Activated effector memory CD4-positive, alpha-beta T cell treated with Interleukin-2 at 50 U/mL for 16 hours (primary cell): ENCODE results near the gene TRABD2B.
"Not testable (repeated sequence)": the region's sequence is repeated elsewhere in the genome, so short reads cannot be mapped to it uniquely, and the experiment has no call there.

Experiments
- DNase-seq: peaks from one replicate; pipeline ENCODE4 v3.0.0-alpha.2; 2020

TRABD2B gene

DNA sequence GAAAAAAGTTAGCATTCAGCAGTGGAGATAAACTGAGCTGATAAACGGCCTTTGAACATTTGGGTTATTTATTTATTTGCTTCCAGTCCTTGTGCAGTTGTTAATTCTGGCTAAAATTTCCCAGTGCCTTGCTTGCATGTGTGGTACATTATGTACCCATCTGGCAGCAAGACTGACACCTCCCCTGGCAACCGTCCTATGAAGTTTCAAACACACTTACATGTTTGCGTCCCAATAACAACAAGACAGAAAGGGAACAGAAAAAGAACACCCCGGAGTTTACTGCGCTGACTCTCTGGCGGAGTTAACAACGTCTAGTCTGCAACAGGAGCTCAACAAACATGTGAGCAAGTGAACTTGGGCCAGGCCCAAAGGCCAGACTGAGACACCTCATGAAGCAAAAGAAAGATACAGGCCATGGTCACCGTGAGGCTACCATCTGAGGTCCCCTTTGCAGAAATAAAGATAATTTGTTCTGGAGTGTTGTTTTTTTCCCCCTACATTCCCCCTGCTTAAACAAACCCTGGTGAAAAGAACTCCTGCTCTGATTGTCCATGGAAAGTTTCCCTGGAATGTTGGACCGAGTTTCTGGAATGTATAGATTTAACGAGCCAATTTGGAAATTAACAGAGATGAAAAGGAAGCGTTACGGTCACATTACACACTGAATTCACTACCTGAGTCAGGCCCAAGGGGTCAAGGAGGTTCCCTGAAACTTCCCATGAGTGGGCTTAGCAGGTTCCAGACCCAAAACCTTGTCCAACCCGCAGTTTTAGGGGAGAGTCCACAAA lies 33.4 kb downstream of the TRABD2B start:
- no peak for DNase-seq

DNA sequence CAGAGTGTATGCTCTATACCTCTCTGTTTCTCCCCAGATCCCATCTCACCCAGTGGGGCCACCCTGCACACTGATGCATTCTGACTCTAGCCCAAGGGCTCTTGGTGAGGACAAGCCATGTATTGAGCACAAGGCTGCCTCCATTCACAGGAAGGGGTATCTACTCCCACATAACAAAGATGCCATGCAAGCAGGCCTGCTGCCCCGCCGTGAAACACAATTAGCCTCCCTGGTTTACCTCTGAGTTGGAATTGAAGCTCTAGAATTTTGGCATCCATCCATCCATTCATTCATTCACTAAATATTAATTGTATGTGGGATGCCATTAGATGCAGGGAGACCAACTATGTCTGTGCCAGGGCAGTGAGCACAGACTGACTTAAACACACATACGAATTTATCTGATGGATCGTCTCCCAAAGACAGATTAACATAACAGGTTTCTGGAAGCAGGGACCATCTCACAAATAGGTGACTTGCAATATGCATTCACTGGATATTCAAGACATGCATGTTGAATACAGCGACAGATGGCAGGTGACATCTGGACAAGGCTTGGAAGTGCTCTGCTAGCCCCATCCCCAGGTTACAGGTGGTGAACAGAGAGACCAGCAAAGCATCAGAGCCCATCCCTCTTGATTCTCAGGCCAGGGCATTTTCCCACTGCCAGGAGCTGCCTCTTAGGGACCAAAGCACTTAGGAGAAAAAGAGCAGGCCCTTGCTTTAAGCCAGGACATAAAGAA lies 34.3 kb downstream of the TRABD2B start:
- DNase-seq, result no peak

DNA sequence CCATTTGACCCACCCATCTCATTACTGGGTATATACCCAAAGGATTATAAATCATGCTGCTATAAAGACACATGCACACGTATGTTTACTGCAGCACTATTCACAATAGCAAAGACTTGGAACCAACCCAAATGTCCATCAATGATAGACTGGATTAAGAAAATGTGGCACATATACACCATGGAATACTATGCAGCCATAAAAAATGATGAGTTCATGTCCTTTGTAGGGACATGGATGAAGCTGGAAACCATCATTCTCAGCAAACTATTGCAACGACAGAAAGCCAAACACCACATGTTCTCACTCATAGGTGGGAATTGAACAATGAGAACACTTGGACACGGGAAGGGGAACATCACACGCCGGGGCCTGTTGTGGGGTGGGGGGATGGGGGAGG lies 35.4 kb downstream of the TRABD2B start:
- DNase-seq, result not testable (repeated sequence)

DNA sequence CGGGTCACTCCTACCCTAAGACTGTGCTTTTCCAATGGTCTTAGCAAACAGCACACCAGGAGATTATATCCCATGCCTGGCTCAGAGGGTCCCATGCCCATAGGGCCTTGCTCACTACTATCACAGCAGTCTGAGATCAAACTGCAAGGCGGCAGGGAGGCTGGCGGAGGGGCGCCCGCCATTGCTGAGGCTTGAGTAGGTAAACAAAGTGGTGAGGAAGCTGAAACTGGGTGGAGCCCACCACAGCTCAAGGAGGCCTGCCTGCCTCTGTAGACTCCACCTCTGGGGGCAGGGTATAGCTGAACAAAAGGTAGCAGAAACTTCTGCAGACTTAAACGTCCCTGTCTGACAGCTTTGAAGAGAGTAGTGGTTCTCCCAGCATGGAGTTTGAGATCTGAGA lies 40.7 kb downstream of the TRABD2B start:
- not testable (repeated sequence) for DNase-seq

GRCh38 chr1:47953661-47954060 lies 43.5 kb downstream of the TRABD2B start:
- DNase-seq, result no peak

DNA sequence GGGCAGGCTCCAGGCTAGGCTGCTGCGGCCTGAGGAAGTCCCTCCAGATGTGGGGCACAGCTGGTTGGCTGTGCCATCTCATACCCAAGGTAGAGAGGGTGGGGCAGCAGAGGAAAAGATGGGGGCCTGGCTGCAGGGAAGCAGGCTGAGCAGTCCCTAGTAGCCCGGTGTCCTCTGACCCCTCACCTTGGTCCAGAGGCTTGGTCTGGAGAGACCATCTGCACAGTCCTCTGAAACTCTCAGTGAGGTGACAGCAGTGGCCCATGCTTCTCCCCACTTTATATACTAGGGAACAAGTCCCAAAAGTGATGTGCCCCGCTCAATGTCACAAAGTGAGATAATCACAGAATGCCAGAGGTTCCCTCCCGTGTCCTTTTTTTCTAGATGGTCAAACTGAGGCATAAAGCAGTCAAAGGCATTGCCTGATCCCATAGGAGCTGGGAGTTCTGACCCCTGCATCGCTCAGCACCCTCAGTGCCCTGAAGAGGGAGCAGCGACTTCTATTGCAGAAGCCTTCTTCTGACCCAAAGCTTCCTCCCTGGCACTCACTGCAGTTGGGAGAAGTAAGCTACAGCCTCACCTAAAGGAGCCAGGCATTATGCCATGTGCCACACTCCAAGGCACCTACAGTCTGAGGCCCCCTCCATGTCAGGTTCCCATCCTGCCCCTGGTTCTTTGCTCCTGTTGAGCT lies 45.5 kb downstream of the TRABD2B start:
- no peak for DNase-seq

DNA sequence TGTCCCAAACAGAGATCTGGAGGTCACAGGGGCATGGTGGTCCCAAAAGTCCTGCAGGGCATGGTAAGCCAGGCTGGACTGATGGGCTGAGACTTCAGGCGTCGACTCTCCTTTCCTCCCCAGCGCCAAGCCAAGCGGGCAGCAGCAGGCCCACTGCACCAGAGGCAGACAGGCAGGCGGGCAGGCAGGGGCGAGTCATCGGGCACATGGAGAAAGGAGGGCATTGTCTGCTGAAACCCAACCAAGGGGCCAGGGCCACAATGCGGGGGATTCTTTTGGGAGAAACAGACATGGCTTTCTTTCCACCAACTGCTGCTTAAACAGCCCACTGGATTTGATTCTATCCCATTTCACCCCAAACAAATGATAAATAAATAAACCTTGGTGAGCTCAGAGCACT lies 46.2 kb downstream of the TRABD2B start:
- DNase-seq, result no peak

DNA sequence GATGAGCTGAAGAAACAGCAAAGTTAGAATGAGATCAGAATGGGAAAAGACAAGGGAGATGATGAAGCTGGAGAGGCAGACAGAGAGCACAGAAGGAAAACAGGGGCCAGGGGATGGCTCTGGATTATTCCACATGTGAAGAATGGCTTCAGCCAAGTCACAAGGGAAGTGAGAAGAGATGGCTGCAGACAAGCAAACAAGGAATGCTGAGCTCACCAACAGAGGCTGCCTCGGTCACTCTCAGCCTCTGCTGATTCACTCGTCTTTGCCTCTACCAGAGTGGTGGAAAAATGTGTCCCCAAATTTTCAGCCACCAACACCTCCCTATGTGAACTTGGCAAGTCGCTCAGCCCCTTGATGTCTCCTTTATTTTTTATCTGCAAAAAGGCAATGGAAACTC lies 46.7 kb downstream of the TRABD2B start:
- DNase-seq, result no peak

GRCh38 chr1:47948126-47948525 lies 49.1 kb downstream of the TRABD2B start:
- DNase-seq, result no peak

DNA sequence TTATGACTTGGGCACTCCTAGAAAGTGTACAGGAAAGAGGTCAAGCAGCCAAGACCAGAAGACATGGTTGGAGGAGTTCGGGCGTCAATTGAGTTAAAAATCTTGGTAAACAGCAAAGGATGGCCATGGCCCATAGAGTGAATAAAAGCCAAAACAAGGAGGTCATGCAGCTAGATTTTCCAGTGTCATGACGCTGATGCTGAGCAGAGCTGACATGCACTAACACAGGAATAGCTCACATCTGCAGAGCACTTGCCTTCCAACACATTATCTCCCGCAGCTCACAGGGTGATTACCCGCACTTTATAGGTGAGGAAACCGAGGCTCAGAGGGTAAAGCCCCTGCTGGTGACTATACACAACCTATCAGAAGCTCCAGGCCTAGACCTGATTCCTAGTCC lies 49.7 kb downstream of the TRABD2B start:
- no peak for DNase-seq

- no peak for DNase-seq
Observed at GRCh38 chr1:47944561-47944960, 52.6 kb downstream of the TRABD2B start.

GRCh38 chr1:47942240-47942629 lies 55.0 kb downstream of the TRABD2B start:
- no peak for DNase-seq

GRCh38 chr1:47941609-47942239 lies 55.5 kb downstream of the TRABD2B start:
- DNase-seq, result no peak

DNA sequence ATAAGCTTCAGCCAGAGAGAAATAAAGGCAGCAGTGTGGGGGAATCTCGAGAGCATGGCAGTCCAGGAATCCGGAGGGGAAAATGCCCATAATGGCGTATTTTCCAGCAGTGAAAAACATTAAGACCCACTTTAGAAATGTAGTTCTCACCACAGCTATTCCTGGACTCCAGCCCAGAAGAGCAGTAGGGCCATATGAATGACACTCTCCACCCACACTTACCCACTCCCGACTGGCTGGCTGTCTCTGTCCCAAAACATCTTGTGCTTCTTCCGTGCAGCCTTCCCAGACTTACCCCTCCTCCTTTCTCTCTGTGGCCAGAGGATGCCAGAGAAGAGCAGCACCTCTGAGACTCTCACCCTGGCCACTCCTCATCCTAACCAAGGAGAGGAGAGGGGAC lies 56.4 kb downstream of the TRABD2B start:
- no peak for DNase-seq

GRCh38 chr1:47940326-47940725 lies 56.9 kb downstream of the TRABD2B start:
- DNase-seq, result no peak

GRCh38 chr1:47938520-47938919 lies 58.7 kb downstream of the TRABD2B start:
- DNase-seq, result no peak

- DNase-seq, result no peak
Observed at GRCh38 chr1:47937586-47938254, 59.5 kb downstream of the TRABD2B start.

GRCh38 chr1:47936916-47937551 lies 60.2 kb downstream of the TRABD2B start:
- no peak for DNase-seq

DNA sequence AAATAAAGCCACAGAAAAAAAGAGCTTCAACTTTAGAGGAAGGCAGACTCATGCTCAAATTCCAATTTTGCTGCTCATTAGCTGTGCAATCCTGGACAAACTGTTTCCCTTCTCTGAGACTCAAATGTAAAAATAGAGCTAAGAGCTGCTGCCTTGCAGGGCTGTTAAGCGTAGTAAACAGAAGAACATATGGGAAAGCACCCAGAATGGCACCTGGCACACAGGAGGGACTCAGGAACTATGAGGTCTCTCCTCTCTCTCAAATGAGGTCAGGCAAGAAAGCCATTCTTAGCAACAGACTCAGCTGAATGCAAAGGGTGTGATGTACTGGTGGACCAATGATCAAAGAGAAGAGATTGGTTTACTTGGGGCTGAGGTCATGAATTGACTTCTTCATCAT lies 61.3 kb downstream of the TRABD2B start:
- no peak for DNase-seq

DNA sequence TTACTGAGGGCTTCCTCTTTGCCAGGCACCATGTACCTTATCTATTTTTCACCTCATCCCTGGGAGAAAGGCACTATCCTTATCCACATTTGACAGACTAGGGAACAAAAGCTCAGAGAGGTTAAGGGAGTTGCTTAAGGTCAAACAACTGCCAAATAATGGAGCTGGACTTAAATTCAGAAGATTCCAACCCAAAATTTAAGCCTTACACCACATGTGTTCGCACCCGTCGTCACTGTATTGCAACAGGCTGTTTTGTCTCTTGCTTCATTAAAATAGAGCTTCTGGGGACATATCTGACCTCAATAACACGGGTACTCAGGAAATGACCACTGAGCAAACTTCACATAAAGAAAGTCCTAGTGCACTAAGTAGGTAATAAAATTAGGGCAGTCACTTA lies 62.0 kb downstream of the TRABD2B start:
- DNase-seq, result no peak

- no peak for DNase-seq
Observed at GRCh38 chr1:47934243-47934805, 62.9 kb downstream of the TRABD2B start.

- no peak for DNase-seq
Observed at GRCh38 chr1:47932743-47933142, 64.4 kb downstream of the TRABD2B start.
